DND-41 (cell line): Measurements from ENCODE around the gene TIPARP.

Experiments
- ATAC-seq: fragments of 200-7000 bp; cut with Tn5 transposase; 3 replicates; pipeline ENCODE4 v1.9.1; 2021; ENCODE audit warnings: low read depth; ENCODE audit not compliant: insufficient read depth
- DNase-seq: peaks from one replicate; pipeline ENCODE4 v3.0.0-alpha.2; 2020
- H2AFZ ChIP-seq: 2 replicates; pipeline ENCODE4 v1.6.0; 2012; ENCODE audit warnings: low read depth, low read length
- H3K27ac ChIP-seq: 2 replicates; pipeline ENCODE4 v1.5.1; 2012; ENCODE audit warnings: low read length, inconsistent platforms
- H3K27me3 ChIP-seq: fragments of 200-600 bp; sonication (generic); 2 replicates; pipeline ENCODE4 v1.6.0; 2012; ENCODE audit warnings: low read length, mild to moderate bottlenecking, inconsistent platforms; ENCODE audit not compliant: insufficient read depth, poor library complexity
- H3K36me3 ChIP-seq: 2 replicates; pipeline ENCODE4 v1.5.1; 2012; ENCODE audit warnings: low read length, inconsistent platforms; ENCODE audit not compliant: insufficient read depth
- H3K4me1 ChIP-seq: 2 replicates; pipeline ENCODE4 v1.5.1; 2012; ENCODE audit warnings: mild to moderate bottlenecking, low read length; ENCODE audit not compliant: insufficient read depth
- H3K4me2 ChIP-seq: 2 replicates; pipeline ENCODE4 v1.6.0; 2012; ENCODE audit warnings: mild to moderate bottlenecking, moderate library complexity, low read length, inconsistent platforms; ENCODE audit not compliant: insufficient read depth
- H3K4me3 ChIP-seq, 2 experiments: fragments of 200-600 bp in 1 of 2; shearing (Covaris generic) in 1 of 2; 2 replicates each; pipeline ENCODE4 v1.5.1; 2012 to 2016; ENCODE audit warnings: inconsistent platforms in 2 of 2, low read length in 2 of 2, mild to moderate bottlenecking in 2 of 2, low read depth in 1 of 2, moderate library complexity in 1 of 2
- H3K79me2 ChIP-seq: 2 replicates; pipeline ENCODE4 v1.6.0; 2012; ENCODE audit warnings: low read length, inconsistent platforms; ENCODE audit not compliant: insufficient read depth
- H3K9ac ChIP-seq: 2 replicates; pipeline ENCODE4 v1.6.0; 2012; ENCODE audit warnings: low read depth, mild to moderate bottlenecking, inconsistent platforms, low read length, moderate library complexity
- H3K9me3 ChIP-seq: 2 replicates; pipeline ENCODE4 v1.5.1; 2012; ENCODE audit warnings: low read length, moderate library complexity, mild to moderate bottlenecking, inconsistent platforms; ENCODE audit not compliant: insufficient read depth, severe bottlenecking
- H4K20me1 ChIP-seq: 2 replicates; pipeline ENCODE4 v1.6.0; 2012; ENCODE audit warnings: low read length; ENCODE audit not compliant: insufficient read depth
- EZH2 ChIP-seq: IDR thresholded peaks from 3 replicates; pipeline ENCODE4 v1.6.1; 2012; ENCODE audit warnings: borderline replicate concordance, low read depth, mild to moderate bottlenecking, moderate library complexity, low read length, inconsistent platforms; ENCODE audit not compliant: severe bottlenecking
- TF ChIP-seq, protein P1 (sequence below): IDR thresholded peaks from 2 replicates; pipeline ENCODE4 v1.5.1; 2012; ENCODE audit warnings: borderline replicate concordance, low read length, moderate library complexity, mild to moderate bottlenecking; ENCODE audit not compliant: poor library complexity, severe bottlenecking; ENCODE audit errors: extremely low read depth

TIPARP gene

DNA sequence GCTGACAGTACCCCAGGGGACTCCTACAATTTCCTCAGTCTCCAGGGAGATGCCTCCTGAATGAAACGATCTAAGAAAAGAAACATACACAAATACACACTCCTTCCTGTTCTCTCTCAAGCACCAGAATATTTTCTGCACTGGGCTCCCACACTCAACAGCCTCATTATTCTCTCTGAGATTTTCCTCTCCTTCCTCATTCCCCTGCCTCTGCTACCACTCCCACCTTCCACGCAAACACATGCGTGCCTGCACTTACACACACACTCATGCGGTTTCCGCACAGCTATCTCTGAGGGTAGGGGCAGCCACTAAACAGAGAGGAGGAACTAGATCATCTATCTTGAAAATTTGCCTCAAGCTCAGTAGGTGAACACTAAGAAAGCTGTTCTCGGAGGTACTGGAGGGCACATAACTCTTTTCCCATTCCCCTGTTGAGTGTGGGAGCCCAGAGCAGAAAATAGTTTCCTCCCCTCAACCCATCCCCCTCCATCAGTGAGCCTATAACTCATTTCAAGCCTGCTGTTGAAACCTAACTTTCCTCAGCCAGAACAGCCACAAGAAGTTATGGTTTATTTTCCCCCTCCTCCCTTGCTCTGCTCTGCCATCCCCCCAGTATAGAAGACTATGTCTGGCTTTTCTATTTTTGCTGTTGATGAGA is 30.5 kb upstream of the TIPARP start:
- H3K9ac ChIP-seq, result no peak overlapping the region
- TF ChIP-seq EZH2, result no peak
- TF ChIP-seq, protein P1, sequence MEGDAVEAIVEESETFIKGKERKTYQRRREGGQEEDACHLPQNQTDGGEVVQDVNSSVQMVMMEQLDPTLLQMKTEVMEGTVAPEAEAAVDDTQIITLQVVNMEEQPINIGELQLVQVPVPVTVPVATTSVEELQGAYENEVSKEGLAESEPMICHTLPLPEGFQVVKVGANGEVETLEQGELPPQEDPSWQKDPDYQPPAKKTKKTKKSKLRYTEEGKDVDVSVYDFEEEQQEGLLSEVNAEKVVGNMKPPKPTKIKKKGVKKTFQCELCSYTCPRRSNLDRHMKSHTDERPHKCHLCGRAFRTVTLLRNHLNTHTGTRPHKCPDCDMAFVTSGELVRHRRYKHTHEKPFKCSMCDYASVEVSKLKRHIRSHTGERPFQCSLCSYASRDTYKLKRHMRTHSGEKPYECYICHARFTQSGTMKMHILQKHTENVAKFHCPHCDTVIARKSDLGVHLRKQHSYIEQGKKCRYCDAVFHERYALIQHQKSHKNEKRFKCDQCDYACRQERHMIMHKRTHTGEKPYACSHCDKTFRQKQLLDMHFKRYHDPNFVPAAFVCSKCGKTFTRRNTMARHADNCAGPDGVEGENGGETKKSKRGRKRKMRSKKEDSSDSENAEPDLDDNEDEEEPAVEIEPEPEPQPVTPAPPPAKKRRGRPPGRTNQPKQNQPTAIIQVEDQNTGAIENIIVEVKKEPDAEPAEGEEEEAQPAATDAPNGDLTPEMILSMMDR, result no peak
- H3K36me3 ChIP-seq, result no peaks in the 10 kb centered on the region
- ATAC-seq (peak; percentile 64; the same call in 2 of the 3 replicates), DNase-seq (no peak)
- H3K79me2 ChIP-seq, result no peaks in the 10 kb centered on the region
- H3K4me3 ChIP-seq, result no peak overlapping the region
- peak overlapping the region; percentile 43; the same call in 1 of the 2 replicates for H3K4me2 ChIP-seq
- peaks cover 25% of the 10 kb centered on the region for H3K27me3 ChIP-seq
- peaks cover 13% of the 10 kb centered on the region; the same call in 1 of the 2 replicates for H3K4me1 ChIP-seq
- no peaks in the 10 kb centered on the region for H3K9me3 ChIP-seq
- no peak overlapping the region for H2AFZ ChIP-seq
- no peaks in the 10 kb centered on the region for H4K20me1 ChIP-seq
- H3K27ac ChIP-seq, result no peak overlapping the region

DNA sequence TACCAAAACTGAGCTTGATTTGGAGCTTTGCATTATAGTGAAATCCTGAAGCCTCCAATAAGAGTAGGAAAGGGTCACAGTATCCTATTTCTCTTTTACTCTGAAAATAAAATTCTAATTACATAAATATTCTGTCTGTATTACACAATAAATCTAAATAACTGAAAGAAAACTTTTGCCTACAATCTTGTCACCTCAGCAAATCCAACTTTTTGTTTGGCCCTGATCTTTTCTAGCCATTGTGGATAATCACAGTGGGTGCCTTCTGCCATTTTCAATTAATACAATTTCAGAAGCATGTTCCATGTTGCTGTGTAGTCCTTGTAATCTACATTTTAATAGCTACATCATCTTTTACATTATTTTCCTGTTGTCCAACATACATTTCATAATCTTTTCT is 29.4 kb upstream of the TIPARP start:
- DNase-seq, result no peak
- H3K27me3 ChIP-seq, result peaks cover 19% of the 10 kb centered on the region
- H3K9me3 ChIP-seq, result no peaks in the 10 kb centered on the region
- H2AFZ ChIP-seq, result no peak overlapping the region
- peaks cover 13% of the 10 kb centered on the region; the same call in 1 of the 2 replicates for H3K4me1 ChIP-seq
- H3K9ac ChIP-seq, result no peak overlapping the region
- H4K20me1 ChIP-seq, result no peaks in the 10 kb centered on the region
- no peaks in the 10 kb centered on the region for H3K36me3 ChIP-seq
- no peaks in the 10 kb centered on the region for H3K79me2 ChIP-seq
- ATAC-seq, result no peak
- H3K4me3 ChIP-seq, result no peak overlapping the region
- TF ChIP-seq EZH2, result no peak
- H3K4me2 ChIP-seq, result no peak overlapping the region
- H3K27ac ChIP-seq, result no peak overlapping the region

DNA sequence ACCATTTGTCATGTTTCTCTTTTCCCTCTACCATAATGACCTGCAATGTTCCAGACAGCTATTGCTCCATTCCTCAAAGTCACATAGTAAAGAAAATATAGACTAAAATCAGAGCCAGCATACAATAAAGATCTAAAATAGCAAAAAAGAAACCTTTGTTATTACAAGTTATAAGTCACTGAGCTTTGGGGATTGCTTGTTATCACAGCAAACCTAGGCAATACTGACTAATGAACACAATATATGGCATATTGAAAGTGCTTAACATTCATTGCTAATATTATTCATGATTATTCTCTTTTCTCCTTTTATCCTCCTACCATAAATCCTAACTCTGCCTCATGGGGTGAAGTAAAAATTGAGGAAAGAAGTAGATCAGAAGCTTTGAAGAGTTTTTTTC is 27.4 kb upstream of the TIPARP start:
- no peak for DNase-seq

DNA sequence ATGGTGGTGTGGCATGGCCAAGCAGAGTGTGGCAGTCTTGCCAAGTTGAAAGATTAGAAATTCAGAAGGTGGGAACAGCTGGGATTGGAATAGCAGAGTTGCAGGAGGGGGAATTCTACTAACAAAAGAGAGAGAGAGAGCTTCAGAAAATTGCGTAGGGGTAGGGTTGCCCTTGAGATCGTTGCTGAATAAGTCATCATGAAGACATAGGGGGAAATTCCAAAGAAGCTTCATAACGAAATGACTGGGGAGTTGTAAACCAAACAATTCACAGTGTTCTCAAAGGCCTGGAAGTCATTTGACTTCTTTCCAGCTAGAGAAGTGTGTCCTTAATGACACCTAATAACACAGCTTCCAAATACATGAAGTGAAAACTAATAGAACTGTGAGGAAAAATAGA is 26.3 kb upstream of the TIPARP start:
- ATAC-seq (no peak), DNase-seq (no peak)
- H3K27me3 ChIP-seq, result peaks cover 12% of the 10 kb centered on the region
- no peak for TF ChIP-seq EZH2
- TF ChIP-seq, protein P1, result no peak
- no peak overlapping the region for H3K27ac ChIP-seq
- H3K4me2 ChIP-seq, result no peak overlapping the region
- H3K9ac ChIP-seq, result no peak overlapping the region
- H3K4me1 ChIP-seq, result peaks cover 13% of the 10 kb centered on the region; the same call in 1 of the 2 replicates
- no peaks in the 10 kb centered on the region for H3K36me3 ChIP-seq
- no peak overlapping the region for H3K4me3 ChIP-seq
- H2AFZ ChIP-seq, result no peak overlapping the region
- H4K20me1 ChIP-seq, result no peaks in the 10 kb centered on the region
- no peaks in the 10 kb centered on the region for H3K79me2 ChIP-seq
- H3K9me3 ChIP-seq, result no peaks in the 10 kb centered on the region

More for the DNA sequence above, 27.4 kb upstream of the TIPARP start:
- no peak overlapping the region for H2AFZ ChIP-seq
- no peak overlapping the region for H3K9ac ChIP-seq
- no peak overlapping the region for H3K4me2 ChIP-seq
- H3K27ac ChIP-seq, result no peak overlapping the region
- peaks cover 17% of the 10 kb centered on the region for H3K27me3 ChIP-seq
- no peaks in the 10 kb centered on the region for H4K20me1 ChIP-seq
- H3K4me3 ChIP-seq, result no peak overlapping the region
- no peaks in the 10 kb centered on the region for H3K79me2 ChIP-seq
- H3K9me3 ChIP-seq, result no peaks in the 10 kb centered on the region
- no peak for ATAC-seq
- TF ChIP-seq EZH2, result no peak
- TF ChIP-seq, protein P1, result no peak
- no peaks in the 10 kb centered on the region for H3K36me3 ChIP-seq
- peaks cover 13% of the 10 kb centered on the region; the same call in 1 of the 2 replicates for H3K4me1 ChIP-seq
